Limb (tissue), 2 donors: ENCODE measurements around the gene PSKH1.
"Not testable (repeated sequence)": the region's sequence is repeated elsewhere in the genome, so short reads cannot be mapped to it uniquely, and the experiment has no call there.

Source experiments
- DNase-seq, 2 donors: peaks; one replicate each; pipeline ENCODE4 v3.0.0-alpha.2; 2016; ENCODE audit errors: extremely low spot score in 2 of 2

PSKH1 gene

DNA sequence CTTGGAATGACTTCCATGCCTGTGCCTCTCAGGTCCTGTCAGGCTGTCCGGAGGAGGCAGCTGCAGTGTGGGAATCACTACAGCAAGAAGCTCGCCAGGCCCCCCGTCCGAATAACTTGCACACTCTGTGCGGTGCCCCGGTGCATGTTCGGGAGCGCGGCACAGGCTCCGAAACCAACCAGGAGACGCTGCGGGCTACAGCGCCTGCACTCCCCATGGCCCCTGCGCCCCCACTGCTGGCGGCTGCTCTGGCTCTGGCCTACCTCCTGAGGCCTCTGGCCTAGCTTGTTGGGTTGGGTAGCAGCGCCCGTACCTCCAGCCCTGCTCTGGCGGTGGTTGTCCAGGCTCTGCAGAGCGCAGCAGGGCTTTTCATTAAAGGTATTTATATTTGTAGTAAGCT, 7.1 kb upstream of the PSKH1 start:
- DNase-seq = no peak

- DNase-seq = no peak
Observed at GRCh38 chr16:67886387-67886786, 6.7 kb upstream of the PSKH1 start.

DNA sequence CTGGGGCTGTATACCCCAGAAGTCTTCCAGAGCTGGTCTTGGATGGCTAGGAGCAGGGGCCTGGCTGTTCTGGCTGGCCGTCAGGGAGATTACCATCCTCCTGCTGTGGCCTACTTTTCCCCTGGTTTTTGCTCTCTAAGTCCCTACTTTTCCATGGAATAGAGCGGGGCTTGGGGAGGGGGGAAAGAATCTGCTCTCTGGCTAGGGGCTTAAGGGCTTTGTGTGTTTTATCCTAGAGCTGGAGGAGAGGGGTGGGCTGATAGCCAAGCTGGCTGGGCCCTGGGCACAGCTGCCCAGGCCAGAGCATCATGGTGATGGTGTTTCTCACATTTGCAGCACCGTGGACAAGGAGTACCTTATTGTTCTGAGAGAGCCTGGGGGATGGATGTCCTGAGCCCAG, 4.7 kb upstream of the PSKH1 start:
- no peak for DNase-seq

DNA sequence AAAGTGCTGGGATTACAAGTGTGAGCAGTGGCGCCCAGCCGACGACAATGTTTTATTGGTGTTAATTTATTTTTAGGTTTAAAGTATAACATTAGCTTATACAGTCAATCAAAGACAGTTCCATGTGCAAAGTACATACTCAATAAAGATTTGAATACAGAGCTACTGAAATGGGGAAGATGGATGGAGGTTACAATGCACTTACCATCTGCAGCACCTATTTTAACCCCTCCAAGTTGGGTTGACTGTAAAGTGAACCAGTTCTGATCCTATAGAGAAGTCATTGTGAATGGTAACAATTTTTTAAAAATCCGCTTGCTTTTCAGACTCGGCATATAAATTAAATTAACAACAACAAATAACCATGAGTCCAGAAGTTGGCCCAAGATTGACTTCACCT, 679 bp upstream of the PSKH1 start:
- DNase-seq = no peak

GRCh38 chr16:67893743-67894399, 817 bp downstream of the PSKH1 start:
- no peak for DNase-seq

DNA sequence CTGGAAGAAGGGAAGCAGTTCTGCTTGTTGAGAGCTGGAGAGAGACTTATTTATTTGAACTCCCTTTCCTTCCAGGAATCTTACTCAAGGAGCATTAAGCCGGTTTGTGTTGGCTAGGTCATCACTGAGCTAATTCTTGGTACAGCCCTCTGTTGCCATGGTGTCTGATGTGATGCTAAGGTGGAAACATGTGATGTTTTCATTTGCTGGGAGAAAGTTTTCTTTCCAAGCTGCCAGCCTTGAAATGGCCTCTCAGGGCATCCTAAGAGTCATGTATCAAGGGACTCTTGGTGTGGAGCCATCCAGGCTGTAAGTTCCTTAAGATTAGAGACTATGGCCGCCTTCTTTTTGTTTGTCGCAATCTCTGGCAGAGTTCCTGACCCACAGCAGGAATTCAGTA, 4.2 kb downstream of the PSKH1 start:
- peak in 1 of 2 donors; percentile 49 for DNase-seq

GRCh38 chr16:67901734-67902133, 8.7 kb downstream of the PSKH1 start:
- DNase-seq = no peak

GRCh38 chr16:67902831-67903230, 9.8 kb downstream of the PSKH1 start:
- DNase-seq = no peak

- DNase-seq = no peak
Observed at GRCh38 chr16:67907397-67908180, 14.5 kb downstream of the PSKH1 start.

GRCh38 chr16:67909056-67909742, 16.1 kb downstream of the PSKH1 start:
- no peak for DNase-seq

GRCh38 chr16:67910158-67910557, 17.1 kb downstream of the PSKH1 start:
- no peak for DNase-seq

DNA sequence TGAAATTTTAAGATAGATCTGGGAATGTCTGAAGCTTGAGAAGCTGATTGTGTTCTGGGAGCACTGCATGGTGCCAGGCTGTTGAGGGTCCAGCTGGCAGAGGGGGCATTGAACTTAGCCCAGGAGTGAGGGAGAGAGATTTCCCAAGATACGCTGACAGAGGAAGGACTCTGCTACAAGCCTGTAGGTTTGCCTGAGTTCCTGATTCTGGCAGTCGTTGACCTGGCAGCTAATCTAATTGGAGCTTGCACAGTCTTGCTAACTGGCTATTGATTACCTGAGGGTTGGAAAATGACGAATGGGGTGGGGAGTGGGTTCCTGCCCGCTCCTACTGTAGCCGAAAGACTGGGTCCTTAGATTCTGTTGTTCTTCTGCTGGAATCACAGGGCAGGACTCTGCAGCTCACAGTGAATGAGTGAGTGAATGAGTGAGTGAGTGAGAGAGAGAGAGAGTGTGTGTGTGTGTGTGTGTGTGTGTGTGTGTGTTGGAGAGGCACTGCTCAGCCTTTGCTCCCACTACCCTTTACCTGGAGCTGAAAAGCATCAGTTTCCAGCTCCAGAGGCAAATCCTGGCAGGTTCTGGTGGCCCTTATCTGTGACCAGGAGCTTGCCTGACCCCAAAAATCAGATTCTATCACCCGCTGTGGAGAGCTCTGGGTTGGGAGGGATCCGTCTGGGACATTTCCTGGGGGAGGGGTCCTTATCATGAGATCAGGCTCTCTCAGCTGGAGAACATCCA, 21.9 kb downstream of the PSKH1 start:
- DNase-seq = no peak

DNA sequence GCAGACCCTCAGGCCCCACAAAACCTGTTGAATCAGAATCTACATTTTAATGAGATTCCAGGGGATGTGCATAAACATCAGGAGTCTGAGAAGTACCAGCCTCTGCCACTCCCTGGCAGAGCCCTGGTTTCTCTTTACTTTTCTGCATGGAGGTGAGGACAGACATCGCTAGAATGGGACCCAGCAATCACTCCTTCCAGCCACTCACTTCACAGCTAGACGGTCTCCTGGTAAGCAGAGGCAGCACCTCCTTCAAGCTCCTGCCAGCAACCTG, 22.4 kb downstream of the PSKH1 start:
- DNase-seq = not testable (repeated sequence)

DNA sequence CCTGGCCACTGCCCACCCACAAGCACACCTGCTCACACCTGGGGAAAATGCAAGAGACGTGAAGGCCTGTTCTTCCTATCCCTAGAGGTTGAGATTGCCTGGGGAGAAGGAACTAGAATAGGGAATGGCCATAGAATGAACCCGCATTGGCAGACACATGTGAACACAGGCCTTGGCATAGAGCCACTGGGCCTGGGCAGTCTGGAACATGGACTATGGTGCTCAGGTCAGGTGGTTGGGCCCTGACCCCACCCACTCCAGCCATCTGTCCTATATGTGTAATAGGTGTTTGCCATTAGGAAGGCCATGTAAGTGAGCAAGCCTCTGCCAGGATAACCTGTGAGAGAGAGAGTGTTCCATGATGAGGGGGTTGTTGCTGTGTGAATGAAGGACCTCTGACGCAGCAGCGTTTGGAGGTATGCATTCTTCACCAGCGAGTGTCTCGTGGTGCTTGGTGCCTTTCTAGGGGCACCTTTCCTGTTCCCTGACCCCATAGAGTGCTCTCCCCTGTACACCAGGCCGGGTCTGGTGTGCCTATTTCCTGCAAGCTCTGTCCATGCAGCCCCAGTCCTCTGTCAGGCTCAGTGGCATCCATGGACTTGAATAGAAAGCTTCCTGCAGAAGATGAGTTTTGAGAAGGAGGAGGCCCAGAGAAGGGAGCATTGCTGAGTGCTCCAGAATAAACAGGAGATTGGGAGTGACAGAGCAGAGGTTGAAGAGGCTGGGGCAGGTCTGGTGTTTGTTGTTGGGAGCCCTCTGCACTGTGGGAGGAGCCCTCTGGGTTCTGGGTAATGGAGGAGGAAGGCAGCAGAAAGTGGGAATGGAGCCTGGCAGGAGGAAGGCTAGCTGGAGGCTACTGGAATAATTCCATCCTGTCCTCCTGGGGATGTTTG, 23.0 kb downstream of the PSKH1 start:
- no peak for DNase-seq

GRCh38 chr16:67917140-67917851, 24.2 kb downstream of the PSKH1 start:
- DNase-seq = no peak

DNA sequence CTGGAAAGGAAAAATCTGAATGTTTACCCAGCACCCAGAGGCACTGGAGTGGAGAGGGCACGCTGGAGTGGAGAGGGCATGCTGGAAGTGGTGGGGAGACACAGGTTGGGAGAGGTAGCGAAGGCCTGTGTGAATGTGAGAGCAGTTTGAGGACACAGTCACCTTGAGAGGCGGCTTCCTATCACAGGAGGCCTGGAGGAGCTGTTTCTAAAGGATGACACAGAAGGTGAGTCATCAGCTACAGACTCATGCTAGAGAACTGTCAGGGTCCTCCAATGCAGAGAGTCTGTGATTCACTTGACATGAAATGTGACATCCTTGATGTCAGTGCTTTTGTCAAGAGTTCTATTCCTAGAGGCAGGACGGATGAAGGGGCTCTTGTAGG, 24.8 kb downstream of the PSKH1 start:
- DNase-seq = no peak

GRCh38 chr16:67919622-67920221, 26.7 kb downstream of the PSKH1 start:
- no peak for DNase-seq

DNA sequence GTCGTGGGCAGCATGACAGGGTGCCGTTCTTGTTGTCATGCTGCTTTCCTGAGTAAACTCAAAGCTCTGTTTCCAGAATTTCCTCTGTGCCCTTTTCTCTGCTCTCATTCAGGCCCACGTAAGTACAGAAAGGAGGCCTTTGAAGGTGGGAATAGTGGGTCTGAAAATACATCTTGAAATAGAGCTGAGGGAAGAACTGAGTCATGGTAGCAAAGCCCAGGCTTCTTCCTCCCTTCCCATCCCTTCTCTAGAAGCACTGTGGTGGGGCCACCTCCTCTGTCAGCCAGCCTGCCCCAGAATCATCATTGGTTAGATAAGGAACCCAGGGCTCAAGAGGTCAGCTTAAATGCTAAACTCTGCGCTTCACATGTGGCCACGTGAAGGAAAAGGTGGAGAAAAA, 29.2 kb downstream of the PSKH1 start:
- no peak for DNase-seq

- no peak for DNase-seq
Observed at GRCh38 chr16:67922740-67923139, 29.7 kb downstream of the PSKH1 start.
